ENCODE measurements around the gene FOCAD. TPM values are rescaled to one million over a fixed set of nuclear protein-coding genes. Genes with fewer than 3 reads are reported as not detected.

Gene FOCAD
- total RNA-seq, 1 experiment from 2014 or later = 42.7 TPM

DNA sequence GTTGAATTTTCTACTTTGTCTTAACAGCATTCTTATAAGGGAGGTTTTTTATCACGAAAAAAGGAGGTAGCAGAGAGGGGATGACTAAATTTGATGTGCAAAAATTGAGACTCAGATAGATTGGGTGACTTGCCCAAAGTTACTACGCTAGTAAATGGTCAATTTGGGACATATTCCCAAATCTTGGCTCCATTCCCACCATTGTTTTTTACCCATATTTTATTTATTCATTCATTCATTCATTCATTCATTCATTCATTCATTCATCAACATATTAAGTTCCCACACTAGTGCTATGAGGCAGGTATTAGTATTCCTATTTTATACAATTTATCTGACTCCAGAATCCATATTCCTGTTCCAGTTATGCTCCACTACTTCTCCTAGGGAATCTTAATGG is 261.8 kb downstream of the FOCAD start:
- no peak for DNase-seq (ENCODE audit: low spot score)
- no peaks in the 10 kb centered on the region for H3K27me3 ChIP-seq (replicated peaks; ENCODE audit: insufficient read depth, low read depth, low read length, poor library complexity)
- H3K27ac ChIP-seq (ENCODE audit: low read depth, low read length, poor library complexity, severe bottlenecking) = no peak overlapping the region
- H3K4me1 ChIP-seq (ENCODE audit: insufficient read depth, low read length, poor library complexity, severe bottlenecking) = no peaks in the 10 kb centered on the region
- H3K4me3 ChIP-seq (ENCODE audit: low read depth, low read length, poor library complexity, severe bottlenecking) = no peak overlapping the region
- CTCF ChIA-PET = no interaction called here
- TF ChIP-seq, protein P1, sequence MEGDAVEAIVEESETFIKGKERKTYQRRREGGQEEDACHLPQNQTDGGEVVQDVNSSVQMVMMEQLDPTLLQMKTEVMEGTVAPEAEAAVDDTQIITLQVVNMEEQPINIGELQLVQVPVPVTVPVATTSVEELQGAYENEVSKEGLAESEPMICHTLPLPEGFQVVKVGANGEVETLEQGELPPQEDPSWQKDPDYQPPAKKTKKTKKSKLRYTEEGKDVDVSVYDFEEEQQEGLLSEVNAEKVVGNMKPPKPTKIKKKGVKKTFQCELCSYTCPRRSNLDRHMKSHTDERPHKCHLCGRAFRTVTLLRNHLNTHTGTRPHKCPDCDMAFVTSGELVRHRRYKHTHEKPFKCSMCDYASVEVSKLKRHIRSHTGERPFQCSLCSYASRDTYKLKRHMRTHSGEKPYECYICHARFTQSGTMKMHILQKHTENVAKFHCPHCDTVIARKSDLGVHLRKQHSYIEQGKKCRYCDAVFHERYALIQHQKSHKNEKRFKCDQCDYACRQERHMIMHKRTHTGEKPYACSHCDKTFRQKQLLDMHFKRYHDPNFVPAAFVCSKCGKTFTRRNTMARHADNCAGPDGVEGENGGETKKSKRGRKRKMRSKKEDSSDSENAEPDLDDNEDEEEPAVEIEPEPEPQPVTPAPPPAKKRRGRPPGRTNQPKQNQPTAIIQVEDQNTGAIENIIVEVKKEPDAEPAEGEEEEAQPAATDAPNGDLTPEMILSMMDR (conservative IDR thresholded peaks at IDR 0.05; ENCODE audit: low read depth, low read length) = no peak
- no peak for TF ChIP-seq EZH2 (IDR thresholded peaks at IDR 0.05; ENCODE audit: borderline replicate concordance, low read depth, low read length, poor library complexity, severe bottlenecking)
- no TSS peak for BruUV-seq (replicated peaks)
- no peaks in the 10 kb centered on the region for H3K9me3 ChIP-seq (ENCODE audit: low read depth, low read length, poor library complexity, severe bottlenecking)
- intact Hi-C loops (cut with micrococcal nuclease; ENCODE audit: unreplicated experiment) = loop anchor here (10.0 kb wide), 1 partner anchor 169 kb away; no protein-coding TSS in a partner anchor
- POLR2A ChIA-PET (ENCODE audit: low non-redundant PET) = no interaction called here
- H3K36me3 ChIP-seq (ENCODE audit: insufficient read depth, low read length, poor library complexity, severe bottlenecking) = peaks cover 4% of the 10 kb centered on the region

DNA sequence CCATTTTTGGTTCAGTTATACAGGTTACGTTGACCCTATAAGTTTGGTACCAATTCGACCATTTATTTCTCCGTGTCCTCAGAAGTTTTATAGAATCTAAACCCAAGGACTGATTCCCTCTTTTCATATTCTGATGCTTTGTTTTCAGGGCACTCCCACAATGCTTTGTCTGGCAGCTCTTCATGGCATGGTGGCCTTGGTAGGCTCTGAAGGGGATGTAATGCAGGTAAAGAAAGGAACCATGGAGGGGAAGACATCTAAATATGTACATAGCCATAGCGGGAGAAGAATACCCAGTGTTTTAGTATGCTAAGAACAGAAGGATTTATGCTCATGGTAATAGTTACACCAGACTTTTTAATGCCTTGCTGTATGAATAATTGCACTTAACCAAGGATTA is 264.6 kb downstream of the FOCAD start:
- BruUV-seq (replicated peaks) = no TSS peak
- TF ChIP-seq EZH2 (IDR thresholded peaks at IDR 0.05; ENCODE audit: borderline replicate concordance, low read depth, low read length, poor library complexity, severe bottlenecking) = no peak
- TF ChIP-seq, protein P1 (conservative IDR thresholded peaks at IDR 0.05; ENCODE audit: low read depth, low read length) = no peak
- Histone ChIP-seq H3K27me3 (replicated peaks; ENCODE audit: insufficient read depth, low read depth, low read length, poor library complexity) (no peaks in the 10 kb centered on the region), H3K4me3 (ENCODE audit: low read depth, low read length, poor library complexity, severe bottlenecking) (no peak overlapping the region), H3K9me3 (ENCODE audit: low read depth, low read length, poor library complexity, severe bottlenecking) (no peaks in the 10 kb centered on the region), H3K36me3 (ENCODE audit: insufficient read depth, low read length, poor library complexity, severe bottlenecking) (peaks cover 14% of the 10 kb centered on the region), H3K4me1 (ENCODE audit: insufficient read depth, low read length, poor library complexity, severe bottlenecking) (no peaks in the 10 kb centered on the region), H3K27ac (ENCODE audit: low read depth, low read length, poor library complexity, severe bottlenecking) (no peak overlapping the region)
- ChIA-PET POLR2A (ENCODE audit: low non-redundant PET) (no interaction called here), CTCF (no interaction called here)
- intact Hi-C loops (cut with micrococcal nuclease; ENCODE audit: unreplicated experiment) = loop anchor here (10.0 kb wide), 1 partner anchor 166 kb away; no protein-coding TSS in a partner anchor
- no peak for DNase-seq (ENCODE audit: low spot score)

DNA sequence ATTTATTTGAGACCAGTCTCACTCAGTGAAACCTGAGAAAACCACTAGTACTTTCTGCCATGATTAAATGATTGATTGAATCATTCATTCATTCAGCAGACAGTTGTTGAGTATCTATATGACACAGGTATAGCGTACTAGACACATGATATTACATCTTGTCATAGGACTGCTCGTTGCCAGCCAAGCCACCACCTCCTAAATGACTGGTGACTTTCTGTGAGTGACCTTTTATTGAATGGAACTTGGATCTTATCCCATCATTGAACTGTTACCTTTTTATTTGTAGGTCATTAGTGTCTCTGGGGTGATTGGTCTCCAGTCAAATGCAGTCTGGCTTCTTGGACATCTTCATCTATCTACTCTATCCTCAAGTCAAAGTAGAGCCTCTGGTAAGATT is 266.6 kb downstream of the FOCAD start:
- Histone ChIP-seq H3K4me3 (ENCODE audit: low read depth, low read length, poor library complexity, severe bottlenecking) (no peak overlapping the region), H3K4me1 (ENCODE audit: insufficient read depth, low read length, poor library complexity, severe bottlenecking) (no peaks in the 10 kb centered on the region), H3K27me3 (replicated peaks; ENCODE audit: insufficient read depth, low read depth, low read length, poor library complexity) (no peaks in the 10 kb centered on the region), H3K27ac (ENCODE audit: low read depth, low read length, poor library complexity, severe bottlenecking) (no peak overlapping the region), H3K9me3 (ENCODE audit: low read depth, low read length, poor library complexity, severe bottlenecking) (no peaks in the 10 kb centered on the region), H3K36me3 (ENCODE audit: insufficient read depth, low read length, poor library complexity, severe bottlenecking) (peaks cover 14% of the 10 kb centered on the region)
- intact Hi-C loops (cut with micrococcal nuclease; ENCODE audit: unreplicated experiment) = no loop called here
- ChIA-PET CTCF (no interaction called here), POLR2A (ENCODE audit: low non-redundant PET) (no interaction called here)
- no peak for DNase-seq (ENCODE audit: low spot score)
- TF ChIP-seq, protein P1 (conservative IDR thresholded peaks at IDR 0.05; ENCODE audit: low read depth, low read length) = no peak
- no peak for TF ChIP-seq EZH2 (IDR thresholded peaks at IDR 0.05; ENCODE audit: borderline replicate concordance, low read depth, low read length, poor library complexity, severe bottlenecking)
- no TSS peak for BruUV-seq (replicated peaks)
